DOHH2 (cell line): ENCODE results near the gene STX4.

Source experiments
- EZH2phosphoT487 ChIP-seq: fragments of 200-600 bp; sonication (generic); IDR thresholded peaks from 2 replicates; pipeline ENCODE4 v1.6.1; 2017; ENCODE audit warnings: borderline replicate concordance, mild to moderate bottlenecking, antibody characterized with exemption, low read length, moderate library complexity, mixed read lengths
- TF ChIP-seq, protein P1 (sequence below): fragments of 200-600 bp; sonication (generic); IDR thresholded peaks from one replicate; pipeline ENCODE4 v1.5.1; 2014; ENCODE audit warnings: antibody characterized with exemption, mild to moderate bottlenecking, low read depth, low read length; ENCODE audit not compliant: poor library complexity, severe bottlenecking

DNA sequence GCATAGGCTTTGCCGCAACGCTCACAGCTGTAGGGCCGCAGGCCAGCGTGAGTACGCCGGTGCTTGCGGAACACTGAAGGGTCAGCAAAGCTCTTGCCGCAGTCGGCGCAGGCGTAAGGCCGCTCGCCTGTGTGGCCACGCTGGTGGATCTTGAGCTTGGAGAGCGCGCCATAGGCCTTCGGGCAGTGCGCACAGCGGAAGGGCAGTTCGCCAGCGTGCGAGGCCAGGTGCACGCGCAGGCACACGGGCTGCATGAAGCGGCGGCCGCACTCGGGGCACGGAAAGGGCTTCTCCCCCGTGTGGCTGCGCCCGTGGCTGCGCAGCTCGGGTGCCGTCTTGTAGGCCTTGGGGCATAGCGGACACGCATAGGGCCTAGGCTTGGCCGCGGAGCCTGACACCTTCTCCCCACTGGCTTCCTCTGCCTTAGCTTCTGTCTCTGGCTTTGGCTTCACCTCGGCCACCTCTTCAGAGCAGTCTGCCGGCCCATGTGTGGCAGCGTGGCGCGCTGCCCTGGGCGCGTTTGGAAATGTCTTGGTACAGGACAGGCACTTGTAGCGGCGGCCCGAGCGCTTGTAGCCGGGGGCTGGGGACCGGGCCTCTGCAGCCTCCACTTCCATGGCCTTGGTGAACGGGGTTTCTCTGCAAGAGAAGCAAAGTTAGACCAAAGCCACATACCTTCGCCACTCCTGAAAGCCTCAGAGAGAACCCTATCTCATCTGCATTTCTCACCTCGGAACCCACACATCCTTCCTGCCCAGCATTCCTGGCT is 30.7 kb downstream of the STX4 start:
- TF ChIP-seq, protein P1, sequence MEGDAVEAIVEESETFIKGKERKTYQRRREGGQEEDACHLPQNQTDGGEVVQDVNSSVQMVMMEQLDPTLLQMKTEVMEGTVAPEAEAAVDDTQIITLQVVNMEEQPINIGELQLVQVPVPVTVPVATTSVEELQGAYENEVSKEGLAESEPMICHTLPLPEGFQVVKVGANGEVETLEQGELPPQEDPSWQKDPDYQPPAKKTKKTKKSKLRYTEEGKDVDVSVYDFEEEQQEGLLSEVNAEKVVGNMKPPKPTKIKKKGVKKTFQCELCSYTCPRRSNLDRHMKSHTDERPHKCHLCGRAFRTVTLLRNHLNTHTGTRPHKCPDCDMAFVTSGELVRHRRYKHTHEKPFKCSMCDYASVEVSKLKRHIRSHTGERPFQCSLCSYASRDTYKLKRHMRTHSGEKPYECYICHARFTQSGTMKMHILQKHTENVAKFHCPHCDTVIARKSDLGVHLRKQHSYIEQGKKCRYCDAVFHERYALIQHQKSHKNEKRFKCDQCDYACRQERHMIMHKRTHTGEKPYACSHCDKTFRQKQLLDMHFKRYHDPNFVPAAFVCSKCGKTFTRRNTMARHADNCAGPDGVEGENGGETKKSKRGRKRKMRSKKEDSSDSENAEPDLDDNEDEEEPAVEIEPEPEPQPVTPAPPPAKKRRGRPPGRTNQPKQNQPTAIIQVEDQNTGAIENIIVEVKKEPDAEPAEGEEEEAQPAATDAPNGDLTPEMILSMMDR: no peak
- no peak for TF ChIP-seq EZH2phosphoT487
